Putamen (tissue), 1 donor: ENCODE results near the gene PGAP2.
"Not testable (repeated sequence)": the region's sequence is repeated elsewhere in the genome, so short reads cannot be mapped to it uniquely, and the experiment has no call there.

ENCODE experiments used
- DNase-seq: peaks from one replicate; pipeline ENCODE4 v3.0.0-alpha.2; 2016; ENCODE audit warnings: low spot score

The PGAP2 gene

GRCh38 chr11:3854977-3855807 is 46.8 kb downstream of the PGAP2 start, which contains the start of gene STIM1:
Gene STIM1, plus strand, starts transcription at chr11:3855664. Its CDS starts 607 bp downstream, at chr11:3856271.
- DNase-seq: peak; percentile 92

- DNase-seq: no peak
Measured at GRCh38 chr11:3855808-3856491, 47.6 kb downstream of the PGAP2 start.

GRCh38 chr11:3856856-3857553 is 48.6 kb downstream of the PGAP2 start:
- no peak for DNase-seq

GRCh38 chr11:3857628-3858027 is 49.3 kb downstream of the PGAP2 start:
- DNase-seq: no peak

GRCh38 chr11:3859373-3859881 is 51.1 kb downstream of the PGAP2 start:
- no peak for DNase-seq

- no peak for DNase-seq
Measured at GRCh38 chr11:3860375-3860774, 52.0 kb downstream of the PGAP2 start.

- not testable (repeated sequence) for DNase-seq
Measured at GRCh38 chr11:3860898-3861393, 52.6 kb downstream of the PGAP2 start.

- no peak for DNase-seq
Measured at GRCh38 chr11:3861683-3862082, 53.3 kb downstream of the PGAP2 start.

- no peak for DNase-seq
Measured at GRCh38 chr11:3865388-3866193, 57.2 kb downstream of the PGAP2 start.

GRCh38 chr11:3866206-3866605 is 57.8 kb downstream of the PGAP2 start:
- DNase-seq: no peak

GRCh38 chr11:3866836-3867208 is 58.5 kb downstream of the PGAP2 start:
- DNase-seq: no peak

- no peak for DNase-seq
Measured at GRCh38 chr11:3867209-3868091, 59.1 kb downstream of the PGAP2 start.

GRCh38 chr11:3873712-3874349 is 65.5 kb downstream of the PGAP2 start:
- DNase-seq: no peak
